GM12872 (cell line): Measurements from ENCODE around the gene ANK2.

Experiments
- TF ChIP-seq, protein P1 (sequence below): IDR thresholded peaks from 3 replicates; pipeline ENCODE4 v1.5.1; 2011; ENCODE audit warnings: low read depth, mild to moderate bottlenecking, low read length, moderate library complexity; ENCODE audit not compliant: insufficient read depth

The ANK2 gene

GRCh38 chr4:113173793-113174264, 124.4 kb downstream of the ANK2 start:
- TF ChIP-seq, protein P1, sequence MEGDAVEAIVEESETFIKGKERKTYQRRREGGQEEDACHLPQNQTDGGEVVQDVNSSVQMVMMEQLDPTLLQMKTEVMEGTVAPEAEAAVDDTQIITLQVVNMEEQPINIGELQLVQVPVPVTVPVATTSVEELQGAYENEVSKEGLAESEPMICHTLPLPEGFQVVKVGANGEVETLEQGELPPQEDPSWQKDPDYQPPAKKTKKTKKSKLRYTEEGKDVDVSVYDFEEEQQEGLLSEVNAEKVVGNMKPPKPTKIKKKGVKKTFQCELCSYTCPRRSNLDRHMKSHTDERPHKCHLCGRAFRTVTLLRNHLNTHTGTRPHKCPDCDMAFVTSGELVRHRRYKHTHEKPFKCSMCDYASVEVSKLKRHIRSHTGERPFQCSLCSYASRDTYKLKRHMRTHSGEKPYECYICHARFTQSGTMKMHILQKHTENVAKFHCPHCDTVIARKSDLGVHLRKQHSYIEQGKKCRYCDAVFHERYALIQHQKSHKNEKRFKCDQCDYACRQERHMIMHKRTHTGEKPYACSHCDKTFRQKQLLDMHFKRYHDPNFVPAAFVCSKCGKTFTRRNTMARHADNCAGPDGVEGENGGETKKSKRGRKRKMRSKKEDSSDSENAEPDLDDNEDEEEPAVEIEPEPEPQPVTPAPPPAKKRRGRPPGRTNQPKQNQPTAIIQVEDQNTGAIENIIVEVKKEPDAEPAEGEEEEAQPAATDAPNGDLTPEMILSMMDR: no peak

DNA sequence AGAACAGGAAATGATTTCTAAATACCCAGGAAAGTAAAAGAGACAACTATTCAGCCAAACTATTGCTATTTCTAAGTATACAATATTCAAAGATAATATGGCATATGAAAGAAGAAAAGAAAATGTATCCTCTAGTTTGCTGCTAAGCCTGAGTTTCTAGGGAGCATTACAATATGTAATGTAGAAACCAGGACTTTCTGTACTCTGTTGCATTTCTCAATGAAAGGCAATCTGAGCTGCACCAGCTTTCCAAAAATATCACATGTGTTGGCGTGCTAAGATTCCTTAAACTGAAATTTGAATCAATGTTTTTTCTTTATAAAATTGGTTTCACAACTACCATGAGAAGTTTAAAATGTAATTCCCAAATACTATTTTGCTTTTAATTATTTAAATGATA, 129.6 kb downstream of the ANK2 start:
- TF ChIP-seq, protein P1: no peak

GRCh38 chr4:113179996-113180395, 130.5 kb downstream of the ANK2 start:
- TF ChIP-seq, protein P1: no peak

DNA sequence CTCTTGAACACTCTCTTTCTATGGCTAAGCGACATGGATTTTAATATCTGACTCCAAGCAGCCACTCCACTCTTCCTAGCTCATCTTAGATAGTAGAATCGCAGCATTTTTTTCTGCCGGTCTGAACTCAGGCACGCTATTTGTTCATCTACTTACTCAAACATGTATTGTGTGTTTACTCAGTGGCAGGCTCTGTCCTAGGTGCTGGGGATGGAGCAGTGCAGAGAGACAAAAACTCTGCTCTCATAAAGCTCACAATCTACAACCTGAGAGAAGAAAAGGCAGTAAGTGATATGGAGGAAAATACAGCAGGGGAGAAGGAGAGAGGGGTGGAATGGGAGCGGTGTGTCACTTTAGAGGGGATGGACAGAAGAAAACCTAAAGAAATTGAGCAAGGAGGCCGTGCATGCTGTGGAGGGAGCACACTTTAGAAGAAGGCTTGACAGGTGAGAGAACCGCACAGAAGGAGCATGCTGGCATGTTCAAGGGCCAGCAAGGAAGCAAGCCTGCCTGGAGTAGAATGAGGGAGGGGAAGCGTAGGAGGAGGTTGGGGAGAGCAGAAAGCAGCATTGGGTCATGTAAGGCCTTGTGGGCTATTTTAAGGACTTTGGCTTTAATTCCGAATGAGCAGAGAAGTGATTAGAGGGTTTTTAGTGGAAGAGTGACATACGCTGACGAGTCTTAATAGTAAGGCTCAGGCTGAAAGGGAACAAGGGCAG, 132.0 kb downstream of the ANK2 start:
- TF ChIP-seq, protein P1: no peak

- TF ChIP-seq, protein P1: no peak
Observed at GRCh38 chr4:113183032-113183605, 133.7 kb downstream of the ANK2 start.

GRCh38 chr4:113186913-113187312, 137.5 kb downstream of the ANK2 start:
- TF ChIP-seq, protein P1: no peak

DNA sequence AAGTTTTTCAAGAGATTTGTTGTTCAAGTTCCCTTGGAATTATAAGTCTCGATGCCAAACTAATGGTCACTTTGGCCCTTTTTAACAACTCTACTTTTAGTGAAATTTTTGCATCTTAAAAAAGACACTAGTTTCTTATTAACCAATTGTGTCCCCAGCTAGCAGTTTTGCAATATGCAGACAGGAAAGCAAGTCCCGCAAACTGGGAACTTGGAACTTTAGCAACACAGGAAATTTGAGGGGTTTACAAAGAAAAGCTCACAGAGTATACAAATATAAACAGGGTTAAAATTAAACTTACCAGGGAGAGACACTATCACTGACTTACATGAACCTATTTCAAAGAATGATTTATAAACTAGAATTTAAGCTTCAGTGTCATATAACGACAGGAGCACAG, 137.9 kb downstream of the ANK2 start:
- TF ChIP-seq, protein P1: no peak
